Bronchial epithelial cell (primary cell): ENCODE results near the gene ASXL1. TPM values are rescaled to one million over a fixed set of nuclear protein-coding genes. Genes with fewer than 3 reads are reported as not detected.

Experiments
- DNase-seq: peaks from one replicate; pipeline ENCODE4 v3.0.0-alpha.2; 2010; ENCODE audit warnings: low read depth
- FAIRE-seq: peaks from 2 replicates; lab custom pipeline; 2011; peaks lifted over from hg19 to GRCh38; lab: Jason Lieb, UNC
- H3K27me3 ChIP-seq: 2 replicates; pipeline ENCODE4 v1.5.1; 2011; ENCODE audit warnings: low read length; ENCODE audit not compliant: control insufficient read depth, insufficient read depth
- H3K36me3 ChIP-seq: 2 replicates; pipeline ENCODE4 v1.5.1; 2011; ENCODE audit warnings: low read length; ENCODE audit not compliant: control insufficient read depth, insufficient read depth
- H3K4me3 ChIP-seq: 2 replicates; pipeline ENCODE4 v1.5.1; 2011; ENCODE audit warnings: mild to moderate bottlenecking, low read depth, low read length, control low read depth
- total RNA-seq: library from RNA; depleted of rRNA; stranded (reverse); fragments of >200 nt; gene quantifications from 2 replicates; pipeline ENCODE4 v1.2.1, GENCODE V29; 2014
- TF ChIP-seq, protein P1 (sequence below): IDR thresholded peaks from 2 replicates; pipeline ENCODE4 v1.5.1; 2011; ENCODE audit warnings: mild to moderate bottlenecking, moderate library complexity, low read length, control low read depth, inconsistent platforms; ENCODE audit not compliant: insufficient read depth, severe bottlenecking

Gene ASXL1
- total RNA-seq, 1 donor from 2014 or later = 17.6 TPM

DNA sequence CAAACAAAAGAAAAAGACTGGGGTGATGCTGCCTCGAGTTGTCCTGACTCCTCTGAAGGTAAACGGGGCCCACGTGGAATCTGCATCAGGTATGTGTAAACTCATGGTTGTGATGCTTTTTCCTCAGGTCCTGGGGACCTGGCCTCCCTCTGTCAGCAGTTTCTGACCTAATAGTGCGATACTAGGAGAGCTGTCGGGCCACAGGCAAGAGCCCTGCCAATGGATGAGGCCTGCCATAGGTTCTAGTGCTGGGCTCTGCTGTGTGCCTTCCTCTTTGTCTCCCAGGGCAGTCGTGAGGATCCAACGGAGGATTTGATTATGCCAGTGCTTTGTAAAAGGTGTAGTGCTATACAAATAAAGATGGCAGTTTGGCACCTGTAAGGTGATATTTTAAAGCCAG is 71.2 kb downstream of the ASXL1 start:
- no peak for FAIRE-seq
- H3K36me3 ChIP-seq = peaks cover 29% of the 10 kb centered on the region
- DNase-seq = no peak
- no peak overlapping the region for H3K4me3 ChIP-seq
- H3K27me3 ChIP-seq = no peaks in the 10 kb centered on the region
- TF ChIP-seq, protein P1, sequence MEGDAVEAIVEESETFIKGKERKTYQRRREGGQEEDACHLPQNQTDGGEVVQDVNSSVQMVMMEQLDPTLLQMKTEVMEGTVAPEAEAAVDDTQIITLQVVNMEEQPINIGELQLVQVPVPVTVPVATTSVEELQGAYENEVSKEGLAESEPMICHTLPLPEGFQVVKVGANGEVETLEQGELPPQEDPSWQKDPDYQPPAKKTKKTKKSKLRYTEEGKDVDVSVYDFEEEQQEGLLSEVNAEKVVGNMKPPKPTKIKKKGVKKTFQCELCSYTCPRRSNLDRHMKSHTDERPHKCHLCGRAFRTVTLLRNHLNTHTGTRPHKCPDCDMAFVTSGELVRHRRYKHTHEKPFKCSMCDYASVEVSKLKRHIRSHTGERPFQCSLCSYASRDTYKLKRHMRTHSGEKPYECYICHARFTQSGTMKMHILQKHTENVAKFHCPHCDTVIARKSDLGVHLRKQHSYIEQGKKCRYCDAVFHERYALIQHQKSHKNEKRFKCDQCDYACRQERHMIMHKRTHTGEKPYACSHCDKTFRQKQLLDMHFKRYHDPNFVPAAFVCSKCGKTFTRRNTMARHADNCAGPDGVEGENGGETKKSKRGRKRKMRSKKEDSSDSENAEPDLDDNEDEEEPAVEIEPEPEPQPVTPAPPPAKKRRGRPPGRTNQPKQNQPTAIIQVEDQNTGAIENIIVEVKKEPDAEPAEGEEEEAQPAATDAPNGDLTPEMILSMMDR = no peak

DNA sequence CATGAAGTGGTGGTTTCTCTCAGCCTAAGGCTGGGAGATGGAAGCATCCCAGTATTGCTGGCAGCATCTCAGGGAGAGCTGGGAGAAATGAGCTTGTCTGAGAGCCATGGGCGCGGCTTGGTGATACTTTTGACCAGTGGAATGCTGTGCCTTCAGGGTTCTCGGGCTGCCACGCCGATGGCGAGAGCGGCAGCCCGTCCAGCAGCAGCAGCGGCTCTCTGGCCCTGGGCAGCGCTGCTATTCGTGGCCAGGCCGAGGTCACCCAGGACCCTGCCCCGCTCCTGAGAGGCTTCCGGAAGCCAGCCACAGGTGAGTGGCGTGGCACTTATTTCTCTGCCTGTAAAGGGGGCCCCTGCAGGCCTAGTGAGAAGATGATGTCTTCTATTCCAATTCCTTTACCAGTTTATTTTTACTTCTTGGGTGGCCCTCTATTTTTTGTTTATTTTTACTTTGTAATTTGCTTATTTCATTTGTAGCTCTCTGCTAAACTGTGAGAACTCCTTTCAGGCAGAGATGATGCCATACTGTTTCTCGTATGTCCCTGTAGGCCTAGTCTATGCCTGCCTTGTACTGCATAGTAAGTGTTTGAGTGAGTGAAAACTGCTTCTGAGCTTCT is 71.7 kb downstream of the ASXL1 start:
- Histone ChIP-seq H3K27me3 (no peaks in the 10 kb centered on the region), H3K36me3 (peaks cover 32% of the 10 kb centered on the region), H3K4me3 (no peak overlapping the region)
- TF ChIP-seq, protein P1 = no peak
- no peak for DNase-seq
- FAIRE-seq = no peak

DNA sequence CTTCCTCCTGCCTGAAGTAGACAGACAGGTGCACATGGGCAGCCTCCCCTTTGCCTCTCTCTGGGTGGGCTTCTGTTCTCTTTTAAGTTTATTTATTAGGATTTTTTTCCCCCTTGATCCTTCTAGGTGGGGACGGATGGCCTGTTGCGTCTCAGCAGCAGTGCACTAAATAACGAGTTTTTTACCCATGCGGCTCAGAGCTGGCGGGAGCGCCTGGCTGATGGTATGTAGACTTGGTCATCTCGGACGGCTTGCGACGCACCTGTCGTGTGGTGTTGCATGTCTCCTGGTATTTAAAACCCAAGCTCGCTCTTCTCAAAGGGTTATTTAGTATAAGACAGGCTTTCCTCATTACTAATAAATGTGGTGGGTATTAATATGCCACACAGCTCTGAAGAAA is 73.3 kb downstream of the ASXL1 start:
- FAIRE-seq = no peak
- no peak for DNase-seq
- Histone ChIP-seq H3K36me3 (peaks cover 40% of the 10 kb centered on the region), H3K4me3 (no peak overlapping the region), H3K27me3 (no peaks in the 10 kb centered on the region)
- TF ChIP-seq, protein P1 = no peak

DNA sequence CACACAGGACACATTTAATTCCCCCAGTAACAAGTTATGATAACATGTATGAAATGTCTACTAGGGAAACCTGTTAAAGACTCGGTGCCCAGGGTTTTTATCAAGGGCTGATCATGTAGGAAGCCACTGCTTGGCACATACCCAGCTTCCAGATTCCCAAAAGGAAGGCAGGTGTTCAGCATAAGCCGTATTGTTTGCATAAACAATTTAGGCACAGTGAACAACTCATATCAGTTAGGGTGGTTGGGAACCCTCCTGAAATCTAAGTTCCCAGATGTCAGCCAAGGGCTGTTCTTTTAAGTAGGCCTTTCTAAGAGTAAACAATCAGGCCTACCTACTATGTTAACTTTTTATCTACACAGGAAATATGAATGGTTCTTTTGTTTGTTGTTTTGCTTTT is 74.1 kb downstream of the ASXL1 start:
- Histone ChIP-seq H3K27me3 (no peaks in the 10 kb centered on the region), H3K36me3 (peaks cover 40% of the 10 kb centered on the region), H3K4me3 (no peak overlapping the region)
- TF ChIP-seq, protein P1 = no peak
- DNase-seq = no peak
- no peak for FAIRE-seq

DNA sequence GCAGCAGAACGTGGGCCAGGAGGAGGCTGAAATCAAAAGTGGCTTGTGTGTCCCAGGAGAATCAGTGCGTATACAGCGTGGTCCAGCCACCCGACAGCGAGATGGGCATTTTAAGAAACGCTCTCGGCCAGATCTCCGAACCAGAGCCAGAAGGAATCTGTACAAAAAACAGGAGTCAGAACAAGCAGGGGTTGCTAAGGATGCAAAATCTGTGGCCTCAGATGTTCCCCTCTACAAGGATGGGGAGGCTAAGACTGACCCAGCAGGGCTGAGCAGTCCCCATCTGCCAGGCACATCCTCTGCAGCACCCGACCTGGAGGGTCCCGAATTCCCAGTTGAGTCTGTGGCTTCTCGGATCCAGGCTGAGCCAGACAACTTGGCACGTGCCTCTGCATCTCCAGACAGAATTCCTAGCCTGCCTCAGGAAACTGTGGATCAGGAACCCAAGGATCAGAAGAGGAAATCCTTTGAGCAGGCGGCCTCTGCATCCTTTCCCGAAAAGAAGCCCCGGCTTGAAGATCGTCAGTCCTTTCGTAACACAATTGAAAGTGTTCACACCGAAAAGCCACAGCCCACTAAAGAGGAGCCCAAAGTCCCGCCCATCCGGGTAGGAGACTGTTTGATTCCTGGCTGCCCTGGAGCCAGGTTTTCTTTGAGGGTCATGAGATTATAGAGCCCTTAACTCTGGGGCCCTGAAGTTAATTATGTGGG is 75.3 kb downstream of the ASXL1 start:
- DNase-seq = no peak
- TF ChIP-seq, protein P1 = no peak
- no peak for FAIRE-seq
- H3K4me3 ChIP-seq = no peak overlapping the region
- no peaks in the 10 kb centered on the region for H3K27me3 ChIP-seq
- peaks cover 38% of the 10 kb centered on the region for H3K36me3 ChIP-seq

DNA sequence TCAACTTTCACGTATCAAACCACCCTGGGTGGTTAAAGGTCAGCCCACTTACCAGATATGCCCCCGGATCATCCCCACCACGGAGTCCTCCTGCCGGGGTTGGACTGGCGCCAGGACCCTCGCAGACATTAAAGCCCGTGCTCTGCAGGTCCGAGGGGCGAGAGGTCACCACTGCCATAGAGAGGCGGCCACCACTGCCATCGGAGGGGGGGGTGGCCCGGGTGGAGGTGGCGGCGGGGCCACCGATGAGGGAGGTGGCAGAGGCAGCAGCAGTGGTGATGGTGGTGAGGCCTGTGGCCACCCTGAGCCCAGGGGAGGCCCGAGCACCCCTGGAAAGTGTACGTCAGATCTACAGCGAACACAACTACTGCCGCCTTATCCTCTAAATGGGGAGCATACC is 76.3 kb downstream of the ASXL1 start:
- TF ChIP-seq, protein P1 = no peak
- no peak for FAIRE-seq
- Histone ChIP-seq H3K36me3 (peaks cover 34% of the 10 kb centered on the region), H3K27me3 (no peaks in the 10 kb centered on the region), H3K4me3 (no peak overlapping the region)
- no peak for DNase-seq
